UCSD-AML1 (cell line): ENCODE measurements around the gene GARIN5A.
"Not testable (repeated sequence)": the region's sequence is repeated elsewhere in the genome, so short reads cannot be mapped to it uniquely, and the experiment has no call there.

Experiments used
- DNase-seq: peaks from one replicate; lab custom pipeline; 2025; ENCODE audit not compliant: unreplicated experiment; lab: John Stamatoyannopoulos, UW

Gene GARIN5A

DNA sequence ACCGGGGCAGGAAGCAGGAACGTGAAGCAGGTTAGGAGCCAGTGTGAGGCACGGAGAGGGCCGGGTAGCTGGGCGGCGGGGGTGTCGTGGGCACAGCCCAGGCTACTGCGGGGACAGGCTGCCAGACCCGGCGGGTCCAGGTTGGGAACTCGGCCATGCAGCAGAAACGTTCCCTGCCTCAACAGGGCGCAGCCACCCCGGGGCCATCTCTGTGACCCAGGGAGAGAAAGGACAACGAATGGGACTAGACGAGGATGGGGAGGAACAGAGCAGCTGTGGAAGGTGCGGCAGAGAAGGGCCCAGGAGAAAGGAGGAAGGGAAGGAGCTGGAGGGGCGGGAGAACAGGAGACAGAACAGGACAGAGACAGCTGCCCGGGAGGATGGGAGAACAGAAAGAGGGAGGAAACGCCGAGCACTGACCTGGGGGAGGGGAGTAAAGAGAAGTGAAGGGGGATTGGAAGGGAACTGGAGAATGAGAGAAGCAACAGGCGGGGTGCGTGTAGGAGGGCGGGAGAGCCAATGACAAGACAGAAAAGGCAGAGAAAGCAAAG lies 12.9 kb upstream of the GARIN5A start:
- no peak for DNase-seq

DNA sequence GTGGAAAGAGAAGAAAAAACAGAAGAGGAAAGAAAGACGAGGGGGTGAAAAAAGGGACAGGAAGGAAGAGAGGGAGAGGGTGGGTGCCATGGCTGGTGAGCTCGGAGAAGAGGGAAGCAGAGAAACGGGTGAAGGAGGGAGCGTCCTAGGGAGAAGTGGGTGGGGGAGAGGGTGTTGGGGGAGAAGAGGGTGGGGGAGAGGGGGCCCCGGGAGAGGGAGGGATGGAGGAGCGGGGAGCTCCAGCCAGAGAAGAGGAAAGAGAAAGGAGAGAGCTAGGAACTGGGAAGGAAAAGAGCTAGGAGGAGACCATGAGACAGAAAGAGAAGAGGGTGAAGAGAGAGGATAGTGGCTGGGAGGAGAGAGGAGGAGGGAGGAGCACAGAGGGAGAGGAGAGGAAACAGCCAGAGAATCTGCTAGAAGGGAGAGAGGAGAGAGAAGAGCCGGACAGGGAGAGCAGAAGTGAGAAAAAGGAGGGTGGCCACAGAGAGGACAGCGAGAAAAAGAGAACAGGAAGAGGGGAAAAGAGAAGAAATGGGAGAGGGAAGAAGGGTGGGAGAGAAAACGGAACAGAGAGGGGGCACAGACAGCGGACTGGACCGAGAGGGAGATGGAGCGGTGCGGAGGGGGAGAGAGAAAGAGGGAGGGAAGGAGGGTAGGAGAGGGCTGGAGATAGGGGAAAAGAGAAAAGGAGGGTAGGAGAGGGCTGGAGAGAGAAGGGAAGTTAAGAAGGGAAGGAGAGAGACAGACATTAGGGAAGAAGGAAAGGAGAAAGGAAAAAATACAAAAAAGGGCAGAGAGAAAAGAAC lies 11.9 kb upstream of the GARIN5A start:
- DNase-seq: no peak

DNA sequence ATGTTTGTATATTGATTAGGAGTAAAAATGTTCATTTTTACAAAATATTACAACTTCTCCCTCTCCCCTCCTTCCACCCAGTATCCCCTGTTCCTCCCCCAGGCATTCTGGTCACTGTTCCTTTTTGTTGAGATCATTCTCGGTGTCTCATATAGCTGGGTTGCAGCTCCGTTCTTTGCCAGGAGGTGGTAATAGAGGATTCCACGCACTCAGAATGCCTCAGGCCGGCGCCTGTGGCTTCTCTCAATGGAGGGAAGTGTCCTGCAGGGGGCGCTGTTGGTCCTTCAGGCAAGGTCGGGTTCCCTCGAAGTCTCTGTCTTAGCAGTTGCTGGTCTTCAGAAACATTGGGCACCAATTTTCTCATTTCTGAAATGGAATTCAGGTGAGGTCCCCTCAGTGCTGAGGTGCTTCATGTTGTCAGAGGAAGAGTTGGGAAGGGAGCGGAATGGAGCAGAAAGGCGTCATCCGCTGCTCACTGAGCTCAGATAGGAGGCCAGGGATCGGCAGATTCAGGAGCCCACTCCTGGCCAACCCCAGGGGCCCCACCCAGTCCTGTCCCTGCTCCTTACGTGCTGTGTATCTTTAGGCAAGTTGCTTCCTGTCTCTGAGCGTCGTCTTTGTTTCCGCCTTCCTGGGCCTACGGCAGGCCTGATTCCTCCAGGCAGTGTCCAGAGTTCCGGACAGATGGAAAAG lies 10.3 kb upstream of the GARIN5A start:
- peak; percentile 49 for DNase-seq

DNA sequence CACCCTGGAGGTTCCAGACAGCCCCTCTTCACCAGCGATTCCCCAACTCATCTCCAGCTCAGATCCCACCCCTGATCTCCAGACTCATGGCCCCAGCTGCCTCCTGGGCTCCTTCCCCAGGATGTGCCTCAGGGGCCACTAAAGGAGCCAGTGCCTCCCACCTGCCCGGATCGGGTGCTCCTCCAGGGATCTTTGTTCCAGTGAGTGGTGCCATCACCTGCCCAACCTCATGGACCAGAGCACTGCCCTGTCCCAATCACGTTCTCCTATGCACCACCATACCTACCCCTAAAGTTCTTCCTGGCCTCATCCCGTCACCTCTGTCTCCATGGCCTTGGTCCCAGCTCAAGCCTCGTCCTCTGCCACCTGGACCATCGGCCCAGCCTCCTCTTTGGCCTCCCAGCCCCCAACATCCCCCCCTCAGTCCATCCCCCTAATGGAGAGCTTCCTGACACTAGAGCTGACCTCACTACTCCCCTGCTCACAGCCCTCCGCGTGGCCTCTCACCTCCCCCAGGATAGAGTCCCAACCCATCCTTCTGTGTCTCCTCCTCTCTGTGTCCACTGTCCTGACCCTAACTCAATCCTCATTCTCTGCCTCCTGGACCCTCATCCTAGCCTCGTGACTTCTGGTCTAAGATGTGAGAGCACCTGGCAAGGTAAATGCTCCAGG lies 8.8 kb upstream of the GARIN5A start:
- no peak for DNase-seq

DNA sequence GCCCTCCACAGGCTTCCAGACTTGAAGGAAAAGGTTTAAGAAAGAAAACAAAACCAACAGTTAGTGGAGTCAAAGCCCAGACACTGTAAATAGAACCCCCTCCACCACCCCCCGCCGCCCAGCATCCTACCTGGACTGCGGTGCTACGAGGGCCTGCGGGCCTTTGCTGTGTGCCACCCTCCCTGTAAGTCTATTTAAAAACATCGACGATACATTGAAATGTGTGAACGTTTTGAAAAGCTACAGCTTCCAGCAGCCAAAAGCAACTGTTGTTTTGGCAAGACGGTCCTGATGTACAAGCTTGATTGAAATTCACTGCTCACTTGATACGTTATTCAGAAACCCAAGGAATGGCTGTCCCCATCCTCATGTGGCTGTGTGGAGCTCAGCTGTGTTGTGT lies 6.3 kb upstream of the GARIN5A start:
- DNase-seq: no peak

DNA sequence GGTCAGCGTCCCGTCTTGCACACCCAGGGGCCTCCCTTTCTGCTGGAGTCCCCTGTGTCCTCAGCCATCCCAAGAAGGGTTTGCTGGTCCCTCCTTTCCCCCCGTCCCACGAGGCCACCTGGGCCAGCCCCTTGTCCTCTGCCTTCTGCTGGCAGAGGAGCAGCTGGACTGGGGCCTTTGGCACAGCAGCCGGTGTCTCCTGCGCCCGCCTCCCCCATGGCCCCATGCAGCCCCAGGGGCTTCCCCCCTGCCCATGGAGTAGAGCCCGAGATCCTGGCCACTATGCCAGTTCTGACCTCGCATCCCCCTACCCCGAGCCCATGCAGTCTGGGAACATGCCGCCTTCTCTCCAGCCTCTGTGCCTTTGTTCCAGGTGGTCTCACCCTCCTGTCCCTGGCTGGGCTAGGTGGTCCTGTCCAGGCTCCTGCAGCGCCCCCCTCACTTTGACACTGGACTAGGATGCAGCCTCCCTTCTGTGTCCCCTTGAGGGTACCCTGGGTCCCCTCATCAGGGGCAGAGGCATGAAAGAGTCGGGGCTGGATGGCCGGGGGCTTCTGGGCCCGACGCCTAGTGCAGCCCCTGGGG lies 5.7 kb upstream of the GARIN5A start:
- no peak for DNase-seq

DNA sequence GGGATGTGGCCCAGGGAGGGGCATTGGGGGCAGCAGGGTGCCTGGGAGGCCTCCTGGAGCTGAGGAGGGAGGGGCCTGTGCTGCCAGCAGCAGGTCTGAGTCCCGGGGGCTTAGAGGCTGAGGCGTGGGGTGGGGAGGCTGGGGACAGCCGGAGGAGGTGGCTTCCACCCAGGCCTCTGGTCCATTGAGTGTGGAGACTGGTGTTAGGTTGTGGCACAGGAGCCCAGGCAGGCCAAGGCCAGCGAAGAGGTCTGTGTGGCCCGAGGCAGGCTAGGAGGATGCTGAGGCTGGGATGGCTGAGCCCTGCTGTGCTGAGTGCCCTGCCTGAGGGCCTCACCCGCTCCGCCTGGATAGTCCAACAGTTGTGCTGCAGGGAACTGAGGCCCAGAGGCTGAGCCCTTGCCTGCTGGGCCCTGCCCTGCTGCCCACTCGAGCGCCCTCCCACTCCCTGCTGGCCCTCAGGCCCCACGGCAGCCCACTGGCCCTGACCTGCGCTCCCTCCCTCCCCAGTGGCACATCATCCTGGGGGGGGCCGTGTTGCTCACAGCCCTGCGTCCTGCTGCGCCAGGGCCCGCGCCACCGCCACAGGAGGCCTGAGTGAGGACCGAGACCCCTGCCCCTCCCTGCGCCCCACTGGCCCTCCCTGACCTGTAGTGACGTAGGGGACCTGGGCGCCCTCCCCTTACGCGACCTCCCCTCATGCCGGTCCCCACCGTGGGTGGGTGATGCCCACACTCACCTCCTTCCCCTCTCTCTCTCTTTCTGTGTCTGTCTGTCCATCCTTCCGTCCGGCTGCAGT lies 4.9 kb upstream of the GARIN5A start:
- no peak for DNase-seq

DNA sequence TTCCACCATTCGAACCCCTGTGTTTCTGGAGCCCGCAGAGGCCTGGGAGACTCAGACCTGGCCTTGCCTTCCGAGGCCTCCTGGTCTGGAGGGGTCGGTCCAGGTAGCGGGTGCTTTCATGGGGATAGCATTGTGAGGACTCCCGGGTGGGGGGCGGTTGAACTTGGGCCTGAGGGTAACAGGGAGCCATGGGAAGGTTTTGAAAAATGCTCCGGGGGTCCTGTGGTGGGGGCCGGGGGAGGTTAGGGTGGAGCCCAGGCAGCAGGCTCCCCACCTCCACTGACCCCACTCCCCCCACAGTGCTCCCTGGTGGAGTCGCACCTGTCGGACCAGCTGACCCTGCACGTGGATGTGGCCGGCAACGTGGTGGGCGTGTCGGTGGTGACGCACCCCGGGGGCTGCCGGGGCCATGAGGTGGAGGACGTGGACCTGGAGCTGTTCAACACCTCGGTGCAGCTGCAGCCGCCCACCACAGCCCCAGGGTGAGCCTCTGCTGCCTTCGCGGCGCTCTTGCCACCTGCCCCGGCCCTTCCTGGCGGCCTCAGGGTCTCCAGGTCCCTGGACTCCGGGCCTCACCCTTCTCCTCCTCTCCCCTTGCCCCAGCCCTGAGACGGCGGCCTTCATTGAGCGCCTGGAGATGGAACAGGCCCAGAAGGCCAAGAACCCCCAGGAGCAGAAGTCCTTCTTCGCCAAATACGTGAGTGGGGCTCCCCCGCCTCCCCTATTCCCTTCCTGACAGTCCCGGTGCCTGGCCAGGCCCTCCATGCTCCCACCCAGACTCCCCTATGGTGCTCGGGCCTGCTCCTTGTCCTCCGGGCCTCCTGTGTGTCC lies 3.8 kb upstream of the GARIN5A start:
- no peak for DNase-seq

DNA sequence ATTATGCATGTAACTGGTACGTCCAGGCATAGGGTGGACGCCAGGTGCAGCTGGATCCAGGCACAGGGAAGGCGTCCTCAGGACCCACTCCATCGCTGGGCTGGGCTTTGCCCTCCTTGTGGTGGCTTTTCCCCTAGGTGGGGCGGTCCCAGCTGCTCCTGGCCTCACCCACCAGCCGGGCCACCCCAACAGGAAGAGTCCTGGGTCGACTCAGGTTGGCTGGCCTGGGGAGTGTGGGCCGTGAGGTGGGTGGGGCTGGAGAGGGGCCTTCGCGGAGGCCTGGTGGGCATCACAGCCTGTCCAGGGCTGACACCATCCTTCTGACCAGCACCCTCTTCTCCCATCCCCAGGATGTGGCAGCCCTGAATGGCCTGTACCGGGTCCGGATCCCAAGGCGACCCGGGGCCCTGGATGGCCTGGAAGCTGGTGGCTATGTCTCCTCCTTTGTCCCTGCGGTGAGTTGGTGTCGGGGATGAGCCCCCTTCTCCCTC lies 3.2 kb upstream of the GARIN5A start:
- DNase-seq: no peak

DNA sequence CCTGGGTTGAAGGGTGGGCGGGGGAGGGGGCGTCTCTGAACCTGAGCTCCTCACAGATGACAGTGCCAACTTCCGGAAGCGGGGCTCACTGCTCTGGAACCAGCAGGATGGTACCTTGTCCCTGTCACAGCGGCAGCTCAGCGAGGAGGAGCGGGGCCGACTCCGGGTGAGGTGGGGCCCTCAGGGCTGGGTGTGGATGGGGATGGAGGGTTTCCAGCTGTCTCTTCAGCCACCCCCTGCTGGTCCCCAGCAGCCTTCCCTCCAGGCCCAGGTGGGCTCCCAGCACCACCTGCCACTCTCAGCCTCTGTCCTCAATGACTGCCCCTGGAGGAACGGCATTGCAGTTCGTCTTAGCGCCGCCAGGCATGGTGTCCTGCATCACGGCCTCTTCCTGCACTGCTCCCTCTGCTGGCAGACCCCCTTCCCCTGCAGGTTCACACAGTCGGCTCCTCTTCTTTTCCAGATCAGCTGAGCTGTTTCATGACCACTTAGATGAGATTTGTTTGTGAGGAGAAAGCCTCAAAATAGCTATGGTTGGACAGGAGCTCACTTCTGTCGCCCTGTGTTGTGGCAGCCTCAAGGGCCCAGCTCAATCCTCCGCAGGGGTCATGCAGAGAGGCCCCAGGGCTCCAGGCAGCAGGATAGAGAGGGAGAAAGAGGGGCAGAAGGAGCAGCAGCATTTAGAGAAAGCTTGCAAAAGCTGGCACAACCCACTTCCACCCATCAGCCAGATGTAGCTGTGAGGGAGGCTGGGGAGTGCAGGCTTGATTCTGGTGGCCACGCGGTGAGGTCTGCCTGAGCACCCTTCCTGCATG lies 2.5 kb upstream of the GARIN5A start:
- DNase-seq: peak; percentile 44

DNA sequence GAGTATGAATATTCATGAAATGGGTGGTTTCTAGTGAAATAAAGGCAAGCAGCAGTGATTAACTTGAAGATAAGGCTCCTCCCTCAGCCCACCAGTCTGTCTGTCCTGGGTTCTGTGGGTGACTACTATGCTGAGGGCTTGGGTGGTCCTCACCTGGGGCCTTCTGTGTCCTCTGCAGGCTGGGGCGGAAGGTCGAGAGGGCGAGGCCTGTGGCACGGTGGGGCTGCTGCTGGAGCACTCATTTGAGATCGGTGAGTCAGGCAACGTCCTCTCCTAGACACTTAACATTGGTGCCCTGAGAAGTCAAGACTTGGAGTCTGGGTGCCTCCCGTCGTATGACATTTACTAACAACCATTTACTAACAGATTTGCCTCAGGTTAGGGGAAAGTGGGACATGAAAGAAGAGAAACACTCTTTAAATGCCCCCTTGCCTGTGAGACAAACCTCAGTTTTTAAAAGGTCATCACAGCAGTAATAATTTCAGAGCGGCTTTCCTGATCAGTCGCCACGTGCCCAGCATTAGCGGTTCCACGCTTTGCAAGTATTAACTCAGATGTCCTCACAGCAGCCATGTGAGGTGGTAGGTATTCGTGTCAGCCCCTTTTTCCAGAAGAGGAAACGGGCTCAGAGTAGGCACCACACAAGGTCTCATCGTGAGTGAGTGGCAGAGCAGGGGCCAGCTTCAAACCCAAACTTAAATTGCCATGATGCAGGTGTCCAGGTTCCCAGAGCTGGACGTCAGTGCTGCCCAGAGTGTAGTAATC lies 1.3 kb upstream of the GARIN5A start:
- no peak for DNase-seq

DNA sequence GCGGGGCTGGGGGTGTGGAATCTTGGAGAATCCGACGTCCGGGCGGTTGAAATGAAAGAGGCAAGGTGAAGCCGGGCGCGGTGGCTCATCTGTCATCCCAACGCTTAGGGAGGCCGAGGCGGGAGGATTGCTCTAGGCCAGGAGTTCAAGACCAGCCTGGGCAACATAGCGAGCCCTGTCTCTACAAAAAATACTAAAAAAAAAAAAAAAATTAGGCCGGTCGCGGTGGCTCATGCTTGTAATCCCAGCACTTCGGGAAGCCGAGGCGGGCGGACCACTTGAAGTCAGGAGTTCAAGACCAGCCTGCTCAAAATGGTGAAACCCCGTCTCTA lies 225 bp upstream of the GARIN5A start:
- DNase-seq: no peak

DNA sequence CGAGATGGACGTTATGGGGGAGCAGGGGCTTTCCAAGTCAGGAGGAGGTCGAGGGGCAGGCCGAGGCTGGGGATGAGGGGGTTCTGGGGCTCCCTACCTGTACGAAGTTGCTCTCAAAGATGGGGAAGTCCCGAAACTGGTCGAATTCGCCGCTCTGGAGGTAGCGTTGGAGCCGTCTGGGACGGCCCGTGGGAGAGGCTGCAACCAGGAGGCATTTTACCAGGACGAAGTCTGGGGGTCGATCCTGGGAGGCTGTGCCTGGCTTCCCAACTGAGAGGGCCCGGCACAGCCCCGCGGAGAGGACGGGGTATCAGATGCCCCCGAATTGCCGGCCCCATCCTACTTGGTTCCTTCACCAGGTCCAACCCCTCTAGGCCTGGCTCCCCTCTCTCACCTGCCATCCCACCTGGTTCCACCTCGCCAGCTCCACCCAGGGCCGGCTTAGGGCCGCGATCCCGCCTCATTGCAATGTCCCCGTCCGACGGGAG lies 868 bp downstream of the GARIN5A start:
- no peak for DNase-seq

DNA sequence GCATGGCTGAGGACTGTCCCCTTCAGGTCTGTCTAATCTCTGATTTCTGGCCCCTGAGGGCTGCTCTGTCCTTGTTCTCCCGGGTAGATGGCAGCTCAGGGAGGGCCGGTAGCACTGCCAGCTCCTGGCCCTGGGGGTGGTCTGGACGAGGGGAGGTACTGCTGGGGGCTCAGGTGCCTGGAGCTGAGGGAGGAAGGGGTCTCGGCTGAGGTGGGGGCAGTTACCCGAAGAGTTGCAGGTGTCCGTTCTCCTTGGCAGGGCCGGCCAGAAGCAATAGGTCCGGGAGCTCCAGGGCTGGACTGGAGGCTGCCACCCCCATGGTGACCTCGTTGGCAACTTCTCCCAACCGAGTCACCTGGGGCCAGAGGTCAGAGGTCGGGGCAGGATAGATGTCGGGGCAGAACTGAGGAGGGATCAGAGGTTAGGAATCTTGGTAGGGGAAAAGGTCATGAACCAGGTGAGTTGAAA lies 1.5 kb downstream of the GARIN5A start:
- no peak for DNase-seq

DNA sequence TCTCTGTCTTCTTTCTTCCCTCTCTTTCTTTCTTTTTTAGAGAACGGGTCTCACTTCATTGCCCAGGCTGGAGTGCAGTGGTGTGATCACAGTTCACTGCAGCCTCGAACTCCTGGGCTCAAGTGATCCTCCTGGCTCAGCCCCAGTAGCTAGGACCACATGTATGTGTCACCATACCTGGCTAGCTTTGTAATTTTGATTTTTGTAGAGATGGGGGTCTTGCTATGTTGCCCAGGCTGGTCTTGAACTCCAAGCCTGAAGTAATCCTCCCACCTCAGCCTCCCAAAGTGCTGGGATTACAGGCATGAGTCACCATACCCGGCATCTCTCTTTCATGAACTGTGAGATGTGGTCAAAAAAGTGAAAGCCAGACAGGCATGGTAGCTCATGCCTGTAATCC lies 3.3 kb downstream of the GARIN5A start:
- not testable (repeated sequence) for DNase-seq

DNA sequence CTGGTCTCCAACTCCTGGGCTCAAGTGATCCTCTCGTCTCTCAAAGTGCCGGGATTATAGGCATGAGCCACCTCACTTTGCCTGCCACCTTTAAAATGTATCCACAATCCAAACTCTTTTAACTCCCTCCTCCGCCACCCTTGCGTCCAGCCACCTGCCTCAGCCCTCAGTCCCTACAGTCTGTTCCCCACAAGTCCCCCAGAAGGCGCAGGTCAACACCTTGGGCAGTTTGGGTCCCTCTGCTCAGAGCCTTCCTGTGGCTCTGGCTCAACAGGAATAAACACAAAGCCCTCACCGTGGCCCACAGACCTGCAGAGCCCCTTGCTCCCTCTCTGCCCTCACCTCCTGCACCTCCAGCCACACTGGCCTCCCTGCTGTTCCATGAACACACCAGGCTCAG lies 7.8 kb downstream of the GARIN5A start:
- DNase-seq: no peak

DNA sequence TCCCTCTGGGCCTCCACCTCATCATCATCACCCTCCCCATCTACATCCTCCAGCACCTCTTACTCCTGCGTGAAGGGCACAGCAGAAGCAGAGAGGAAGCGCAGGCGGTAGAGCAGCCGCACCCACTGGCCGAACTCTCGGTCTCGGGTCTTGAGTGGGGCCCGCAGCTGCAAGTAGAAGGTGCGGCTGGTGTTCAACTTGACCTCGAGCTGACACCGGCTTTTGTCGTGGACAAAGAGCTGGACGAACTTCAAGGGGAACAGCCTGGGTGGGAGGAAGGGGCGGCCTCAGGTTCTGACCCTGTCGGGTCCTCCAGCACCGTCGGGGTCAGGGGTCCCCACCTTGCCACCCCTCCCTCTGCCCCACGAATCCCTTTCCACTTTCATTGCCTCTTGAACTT lies 9.1 kb downstream of the GARIN5A start:
- DNase-seq: no peak

DNA sequence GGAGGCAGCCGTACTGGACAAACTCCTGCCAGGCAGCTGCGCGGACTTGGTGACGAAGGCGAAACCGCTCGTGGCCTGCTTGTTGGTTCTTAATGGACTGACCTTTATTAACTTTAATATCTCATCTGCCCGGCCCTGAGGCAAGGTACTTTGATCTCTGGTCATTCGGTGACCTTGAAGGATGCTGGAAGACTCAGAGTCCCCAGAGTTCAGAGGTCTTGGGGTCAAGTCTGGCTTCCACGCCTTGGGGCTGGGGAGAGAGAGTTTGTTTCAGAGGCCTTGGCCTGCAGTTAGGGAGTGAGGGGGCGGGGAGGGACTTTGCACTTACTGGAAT lies 10.0 kb downstream of the GARIN5A start:
- no peak for DNase-seq
